T-helper 9 cell (primary cell): ENCODE results near the gene PRMT3.
"Not testable (repeated sequence)": the region's sequence is repeated elsewhere in the genome, so short reads cannot be mapped to it uniquely, and the experiment has no call there.

Experiments
- DNase-seq: peaks from one replicate; pipeline ENCODE4 v3.0.0-alpha.2; 2020

PRMT3 gene

GRCh38 chr11:20374741-20375300 lies 12.7 kb upstream of the PRMT3 start:
- no peak for DNase-seq

- DNase-seq: no peak
Measured at GRCh38 chr11:20376162-20376730, 11.3 kb upstream of the PRMT3 start.

- DNase-seq: not testable (repeated sequence)
Measured at GRCh38 chr11:20385996-20386395, 1.5 kb upstream of the PRMT3 start.

- DNase-seq: no peak
Measured at GRCh38 chr11:20388096-20389055, 860 bp downstream of the PRMT3 start.

GRCh38 chr11:20397281-20397680 lies 9.8 kb downstream of the PRMT3 start:
- DNase-seq: no peak

GRCh38 chr11:20399498-20399897 lies 12.0 kb downstream of the PRMT3 start:
- DNase-seq: no peak

GRCh38 chr11:20403059-20403458 lies 15.5 kb downstream of the PRMT3 start:
- DNase-seq: no peak

GRCh38 chr11:20406484-20406883 lies 19.0 kb downstream of the PRMT3 start:
- DNase-seq: no peak

GRCh38 chr11:20407344-20407743 lies 19.8 kb downstream of the PRMT3 start:
- DNase-seq: no peak

GRCh38 chr11:20415432-20415831 lies 27.9 kb downstream of the PRMT3 start:
- no peak for DNase-seq

- DNase-seq: no peak
Measured at GRCh38 chr11:20417771-20418170, 30.3 kb downstream of the PRMT3 start.

GRCh38 chr11:20421946-20422345 lies 34.4 kb downstream of the PRMT3 start:
- no peak for DNase-seq

GRCh38 chr11:20429216-20429615 lies 41.7 kb downstream of the PRMT3 start:
- no peak for DNase-seq

GRCh38 chr11:20438637-20439036 lies 51.1 kb downstream of the PRMT3 start:
- DNase-seq: no peak

GRCh38 chr11:20443596-20443995 lies 56.1 kb downstream of the PRMT3 start:
- no peak for DNase-seq

GRCh38 chr11:20444535-20444934 lies 57.0 kb downstream of the PRMT3 start:
- no peak for DNase-seq

- no peak for DNase-seq
Measured at GRCh38 chr11:20448834-20449233, 61.3 kb downstream of the PRMT3 start.

- no peak for DNase-seq
Measured at GRCh38 chr11:20450829-20451228, 63.3 kb downstream of the PRMT3 start.

- no peak for DNase-seq
Measured at GRCh38 chr11:20451568-20451967, 64.1 kb downstream of the PRMT3 start.

GRCh38 chr11:20452585-20452984 lies 65.1 kb downstream of the PRMT3 start:
- DNase-seq: no peak

- no peak for DNase-seq
Measured at GRCh38 chr11:20453657-20454316, 66.3 kb downstream of the PRMT3 start.

GRCh38 chr11:20457001-20457799 lies 69.7 kb downstream of the PRMT3 start:
- DNase-seq: no peak
